K562 (cell line): ENCODE results near the gene PHF19.

ENCODE experiments used
- ZNF23 ChIP-seq: fragments of 250-450 bp; sonication (Bioruptor Pico); IDR thresholded peaks from 2 replicates; pipeline ENCODE4 v1.4.0; 2020; ENCODE audit warnings: mild to moderate bottlenecking
- TF ChIP-seq, protein P1 (sequence below), 2 experiments: fragments of 450-650 bp in 1 of 2; sonication (generic) in 1 of 2; formaldehyde crosslinking; conservative IDR thresholded peaks; 2 replicates each; pipeline versions ENCODE4 v1.4.0 to v1.8.1; 2020 to 2022; ENCODE audit warnings: mild to moderate bottlenecking in 1 of 2, missing genetic modification reagents in 1 of 2

DNA sequence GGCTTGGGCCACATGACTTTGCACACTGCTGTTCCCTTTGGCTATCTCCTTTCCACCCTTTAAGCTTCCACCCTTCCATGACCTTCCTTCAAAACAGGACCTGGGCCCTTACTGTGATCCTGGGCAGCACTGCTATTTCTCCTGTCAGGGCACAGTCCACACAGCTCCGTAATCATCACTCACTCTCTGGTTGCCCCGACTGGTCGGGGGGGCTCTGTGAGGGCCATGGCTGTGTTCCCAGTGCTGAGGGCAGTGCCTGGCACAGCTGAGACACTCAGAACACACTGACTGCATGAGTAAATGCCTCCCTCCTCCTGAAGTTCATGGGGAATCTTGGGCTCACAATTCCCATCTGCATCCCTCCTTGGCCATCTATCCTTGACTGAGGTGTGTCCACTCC, 37.4 kb upstream of the PHF19 start:
- TF ChIP-seq, protein P1, sequence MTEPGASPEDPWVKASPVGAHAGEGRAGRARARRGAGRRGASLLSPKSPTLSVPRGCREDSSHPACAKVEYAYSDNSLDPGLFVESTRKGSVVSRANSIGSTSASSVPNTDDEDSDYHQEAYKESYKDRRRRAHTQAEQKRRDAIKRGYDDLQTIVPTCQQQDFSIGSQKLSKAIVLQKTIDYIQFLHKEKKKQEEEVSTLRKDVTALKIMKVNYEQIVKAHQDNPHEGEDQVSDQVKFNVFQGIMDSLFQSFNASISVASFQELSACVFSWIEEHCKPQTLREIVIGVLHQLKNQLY (CRISPR knock-in tag; conservative IDR thresholded peaks at IDR 0.05), result no peak
- TF ChIP-seq ZNF23 (CRISPR knock-in tag), result no peak
